Osteocyte (in vitro differentiated cells): Measurements from ENCODE around the gene SKIDA1. TPM values are rescaled to one million over a fixed set of nuclear protein-coding genes. Genes with fewer than 3 reads are reported as not detected.

Experiments used
- DNase-seq: peaks from one replicate; pipeline ENCODE4 v3.0.0; 2021; ENCODE audit warnings: mixed read lengths; ENCODE audit not compliant: unreplicated experiment; ENCODE audit errors: extremely low spot score
- H3K27ac Mint-ChIP-seq: one replicate; pipeline ENCODE4 v1.8.0; 2021; ENCODE audit warnings: mild to moderate bottlenecking, mixed read lengths; ENCODE audit not compliant: unreplicated experiment
- H3K27me3 Mint-ChIP-seq: one replicate; pipeline ENCODE4 v1.8.0; 2021; ENCODE audit warnings: mixed read lengths; ENCODE audit not compliant: unreplicated experiment
- H3K36me3 Mint-ChIP-seq: one replicate; pipeline ENCODE4 v1.8.0; 2021; ENCODE audit warnings: mixed read lengths; ENCODE audit not compliant: unreplicated experiment
- H3K4me1 Mint-ChIP-seq: one replicate; pipeline ENCODE4 v1.8.0; 2021; ENCODE audit warnings: mixed read lengths; ENCODE audit not compliant: unreplicated experiment
- H3K4me3 Mint-ChIP-seq: one replicate; pipeline ENCODE4 v1.8.0; 2021; ENCODE audit warnings: mild to moderate bottlenecking, moderate library complexity, mixed read lengths; ENCODE audit not compliant: unreplicated experiment
- H3K9me3 Mint-ChIP-seq: one replicate; pipeline ENCODE4 v1.8.0; 2021; ENCODE audit warnings: mixed read lengths; ENCODE audit not compliant: unreplicated experiment
- total RNA-seq: library from RNA; stranded (reverse); gene quantifications from 2 replicates; pipeline ENCODE4 v1.2.1, GENCODE V29; 2021
- TF ChIP-seq, protein P1 (sequence below): fragments of 200-600 bp; sonication (generic); IDR thresholded peaks from 2 replicates; pipeline ENCODE4 v1.5.0; 2021; ENCODE audit warnings: antibody characterized with exemption, mild to moderate bottlenecking, moderate library complexity

Gene SKIDA1
- total RNA-seq, 1 donor from 2014 or later: 4.9 TPM

DNA sequence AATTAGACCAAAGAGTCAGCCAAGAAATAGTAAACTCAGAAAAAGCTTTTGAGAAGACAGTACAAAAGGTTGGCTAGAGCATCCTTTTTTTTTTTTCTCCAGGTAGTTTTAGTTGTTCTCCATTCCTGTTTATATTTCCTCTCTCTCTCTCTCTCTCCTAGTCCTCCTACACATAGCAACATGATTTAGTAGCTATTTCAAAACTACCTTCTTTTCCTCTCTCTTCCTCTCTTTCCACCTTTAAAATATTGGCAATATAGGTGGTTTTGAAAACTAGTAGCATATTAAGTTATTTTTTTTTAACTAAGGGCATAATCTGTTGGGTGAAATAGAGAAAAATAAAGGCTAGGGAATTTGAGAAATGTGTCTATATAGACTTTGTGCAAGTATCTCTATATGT is 5.0 kb downstream of the SKIDA1 start:
- no peaks in the 10 kb centered on the region for H3K27me3 Mint-ChIP-seq
- peaks cover 64% of the 10 kb centered on the region for H3K4me1 Mint-ChIP-seq
- TF ChIP-seq, protein P1, sequence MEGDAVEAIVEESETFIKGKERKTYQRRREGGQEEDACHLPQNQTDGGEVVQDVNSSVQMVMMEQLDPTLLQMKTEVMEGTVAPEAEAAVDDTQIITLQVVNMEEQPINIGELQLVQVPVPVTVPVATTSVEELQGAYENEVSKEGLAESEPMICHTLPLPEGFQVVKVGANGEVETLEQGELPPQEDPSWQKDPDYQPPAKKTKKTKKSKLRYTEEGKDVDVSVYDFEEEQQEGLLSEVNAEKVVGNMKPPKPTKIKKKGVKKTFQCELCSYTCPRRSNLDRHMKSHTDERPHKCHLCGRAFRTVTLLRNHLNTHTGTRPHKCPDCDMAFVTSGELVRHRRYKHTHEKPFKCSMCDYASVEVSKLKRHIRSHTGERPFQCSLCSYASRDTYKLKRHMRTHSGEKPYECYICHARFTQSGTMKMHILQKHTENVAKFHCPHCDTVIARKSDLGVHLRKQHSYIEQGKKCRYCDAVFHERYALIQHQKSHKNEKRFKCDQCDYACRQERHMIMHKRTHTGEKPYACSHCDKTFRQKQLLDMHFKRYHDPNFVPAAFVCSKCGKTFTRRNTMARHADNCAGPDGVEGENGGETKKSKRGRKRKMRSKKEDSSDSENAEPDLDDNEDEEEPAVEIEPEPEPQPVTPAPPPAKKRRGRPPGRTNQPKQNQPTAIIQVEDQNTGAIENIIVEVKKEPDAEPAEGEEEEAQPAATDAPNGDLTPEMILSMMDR: no peak
- H3K27ac Mint-ChIP-seq: peak overlapping the region; percentile 96
- H3K36me3 Mint-ChIP-seq: no peaks in the 10 kb centered on the region
- DNase-seq: no peak
- H3K4me3 Mint-ChIP-seq: peak overlapping the region; percentile 78
- no peaks in the 10 kb centered on the region for H3K9me3 Mint-ChIP-seq

- DNase-seq: no peak
- H3K4me1 Mint-ChIP-seq: peaks cover 69% of the 10 kb centered on the region
- TF ChIP-seq, protein P1: no peak
- H3K4me3 Mint-ChIP-seq: peak overlapping the region; percentile 78
- peak overlapping the region; percentile 96 for H3K27ac Mint-ChIP-seq
- H3K9me3 Mint-ChIP-seq: no peaks in the 10 kb centered on the region
- H3K27me3 Mint-ChIP-seq: no peaks in the 10 kb centered on the region
- no peaks in the 10 kb centered on the region for H3K36me3 Mint-ChIP-seq
These were observed 5.5 kb downstream of the SKIDA1 start for GRCh38 chr10:21519941-21520436.

DNA sequence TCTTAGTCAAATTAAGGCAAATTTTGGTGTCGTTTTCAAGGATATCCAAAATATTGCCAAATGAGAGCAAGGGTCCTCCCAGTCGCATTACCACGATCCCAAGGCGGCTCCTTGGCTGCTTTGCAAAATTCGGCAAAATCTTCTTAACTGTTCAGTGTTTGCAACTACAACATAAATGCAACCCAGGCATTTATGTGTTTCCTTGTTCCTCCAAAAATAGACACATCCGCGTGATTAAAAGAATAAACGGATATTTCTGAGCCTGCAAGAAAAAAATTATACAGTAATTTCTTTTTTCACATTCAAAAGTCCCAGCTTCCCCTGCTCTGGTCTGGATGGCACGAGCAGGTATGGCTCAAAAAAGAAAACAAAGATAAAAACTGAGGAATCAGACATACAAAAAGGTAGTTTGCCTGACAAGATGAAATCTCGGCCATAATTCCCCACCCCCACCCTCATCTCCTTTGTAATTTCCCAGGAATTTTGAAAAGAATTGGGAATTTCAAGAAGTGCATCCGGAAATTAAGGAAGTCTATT is 6.0 kb downstream of the SKIDA1 start:
- peak overlapping the region; percentile 78 for H3K4me3 Mint-ChIP-seq
- H3K4me1 Mint-ChIP-seq: peaks cover 71% of the 10 kb centered on the region

GRCh38 chr10:21518641-21519396 is 6.7 kb downstream of the SKIDA1 start:
- peak; percentile 59 for DNase-seq
- Mint-ChIP-seq H3K36me3 (no peaks in the 10 kb centered on the region), H3K4me3 (peak overlapping the region; percentile 78), H3K9me3 (no peaks in the 10 kb centered on the region), H3K4me1 (peaks cover 70% of the 10 kb centered on the region), H3K27me3 (no peaks in the 10 kb centered on the region), H3K27ac (peak overlapping the region; percentile 96)
- TF ChIP-seq, protein P1: no peak

More for the DNA sequence above, 6.0 kb downstream of the SKIDA1 start:
- Mint-ChIP-seq H3K27ac (peak overlapping the region; percentile 96), H3K27me3 (no peaks in the 10 kb centered on the region), H3K9me3 (no peaks in the 10 kb centered on the region), H3K36me3 (no peaks in the 10 kb centered on the region)
- TF ChIP-seq, protein P1: no peak
- no peak for DNase-seq

- H3K27ac Mint-ChIP-seq: peak overlapping the region; percentile 96
- peak overlapping the region; percentile 78 for H3K4me3 Mint-ChIP-seq
- H3K4me1 Mint-ChIP-seq: peaks cover 70% of the 10 kb centered on the region
- no peaks in the 10 kb centered on the region for H3K36me3 Mint-ChIP-seq
- TF ChIP-seq, protein P1: no peak
- no peaks in the 10 kb centered on the region for H3K27me3 Mint-ChIP-seq
- DNase-seq: no peak
- no peaks in the 10 kb centered on the region for H3K9me3 Mint-ChIP-seq
These were observed 7.3 kb downstream of the SKIDA1 start for GRCh38 chr10:21518149-21518640.
